ENCODE data around the gene ARFIP1.
"Not testable (repeated sequence)": the region's sequence is repeated elsewhere in the genome, so short reads cannot be mapped to it uniquely, and the experiment has no call there.

The ARFIP1 gene

DNA sequence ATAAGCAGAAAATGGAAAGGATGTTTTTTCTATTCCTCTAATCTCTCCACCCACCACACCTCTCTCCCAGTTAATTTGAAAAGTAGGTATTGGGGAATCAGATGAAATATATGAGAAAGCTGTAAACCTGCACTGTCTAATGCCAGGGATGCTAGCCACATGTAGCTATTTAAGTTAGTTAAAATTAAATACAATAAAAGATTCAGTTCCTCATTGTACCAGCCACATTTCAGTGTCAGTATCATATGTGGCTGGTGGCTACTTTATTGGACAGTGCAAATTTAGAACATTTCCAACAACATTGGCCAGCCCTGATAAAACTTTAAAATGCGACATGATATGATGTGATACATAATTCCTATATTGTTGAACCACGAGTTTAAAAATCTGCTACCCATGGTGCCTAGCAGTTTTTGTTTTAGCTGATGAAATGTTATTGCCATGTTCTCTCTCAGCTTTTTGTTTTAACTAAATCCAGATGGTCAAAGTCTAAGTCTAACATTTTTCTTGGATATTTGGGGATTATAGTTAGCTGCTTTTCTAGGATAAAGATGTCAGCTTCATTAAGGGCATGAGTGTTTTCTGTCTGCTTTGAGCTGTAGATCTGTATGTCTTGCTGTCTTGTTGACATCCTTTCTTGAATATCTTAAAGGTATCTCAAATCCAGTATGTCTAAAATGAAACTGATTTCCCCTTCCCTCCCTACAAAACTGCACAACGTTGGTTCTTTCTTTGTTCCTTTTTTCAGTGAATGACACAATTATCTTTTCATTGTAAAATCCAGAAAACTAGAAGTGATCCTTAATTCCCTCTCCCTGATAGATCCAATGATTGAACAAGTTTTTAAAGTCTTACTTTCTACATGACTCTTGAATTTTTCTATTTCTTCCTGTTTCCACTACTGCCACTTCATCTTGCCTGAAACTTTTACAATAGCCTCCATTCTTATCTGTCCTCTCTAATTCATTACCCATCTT lies 6.2 kb downstream of the ARFIP1 start:
- DNase-seq (ENCODE audit: low read depth in 4 of 4, low spot score in 1 of 4) = no peak

DNA sequence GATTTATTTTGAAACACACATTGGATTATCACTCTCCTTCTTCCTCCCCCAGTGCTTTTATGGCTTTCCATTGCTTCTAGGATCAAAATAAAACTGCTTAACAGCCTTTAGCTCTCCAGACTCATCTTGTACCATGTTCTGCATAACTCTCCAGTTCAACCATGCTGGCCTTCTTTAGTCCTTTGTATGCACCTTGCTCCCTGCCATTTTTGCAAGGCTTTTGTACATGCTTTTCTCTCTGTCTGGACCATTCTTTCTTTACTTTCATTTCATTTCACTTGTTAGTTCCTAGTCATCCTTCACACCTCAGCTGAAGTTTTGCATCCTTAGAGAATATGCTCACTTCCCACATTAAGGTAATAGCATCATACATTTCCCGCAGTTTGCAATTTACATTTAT lies 6.9 kb downstream of the ARFIP1 start:
- no peak for DNase-seq (ENCODE audit: low read depth in 4 of 4, low spot score in 1 of 4)

DNA sequence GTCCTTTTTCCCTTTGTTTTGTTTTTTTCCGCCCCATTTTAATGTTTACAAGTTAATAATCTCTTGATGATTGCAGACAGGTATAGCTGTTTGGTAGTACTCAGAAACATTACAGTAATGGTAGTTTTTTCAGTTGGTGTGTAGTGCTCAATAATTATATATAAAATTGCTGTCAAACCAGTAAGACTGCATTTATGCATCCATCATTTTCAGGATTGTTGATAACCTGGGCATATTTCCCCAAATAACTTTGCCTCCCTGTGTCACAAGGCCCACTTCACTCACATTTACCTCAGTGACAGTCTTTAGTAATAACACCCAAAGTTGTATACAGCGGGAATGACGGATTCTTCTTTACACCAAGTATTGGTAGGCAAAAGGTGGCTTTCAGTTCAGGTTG lies 16.1 kb downstream of the ARFIP1 start:
- no peak for DNase-seq (ENCODE audit: low read depth in 4 of 4, low spot score in 1 of 4)

DNA sequence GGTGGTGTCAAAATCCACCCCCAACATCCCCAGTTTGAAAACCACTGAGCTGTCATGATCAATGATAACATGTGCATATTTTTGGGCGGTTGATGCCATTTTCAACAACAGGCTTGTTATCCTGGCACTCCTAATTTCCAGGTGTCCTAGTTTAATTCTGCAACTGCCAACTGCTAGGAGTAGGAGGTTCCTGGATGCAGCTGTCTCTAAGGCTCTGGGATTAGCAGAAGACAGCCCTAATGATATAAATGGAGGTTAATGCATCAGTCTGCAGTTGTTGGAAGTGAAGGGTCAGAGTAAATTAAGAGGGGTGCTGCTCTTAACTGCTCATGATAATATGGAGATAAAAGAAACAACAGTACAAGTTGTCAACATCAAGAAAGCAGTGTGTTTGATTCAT lies 23.8 kb downstream of the ARFIP1 start:
- no peak for DNase-seq (ENCODE audit: low read depth in 4 of 4, low spot score in 1 of 4)

DNA sequence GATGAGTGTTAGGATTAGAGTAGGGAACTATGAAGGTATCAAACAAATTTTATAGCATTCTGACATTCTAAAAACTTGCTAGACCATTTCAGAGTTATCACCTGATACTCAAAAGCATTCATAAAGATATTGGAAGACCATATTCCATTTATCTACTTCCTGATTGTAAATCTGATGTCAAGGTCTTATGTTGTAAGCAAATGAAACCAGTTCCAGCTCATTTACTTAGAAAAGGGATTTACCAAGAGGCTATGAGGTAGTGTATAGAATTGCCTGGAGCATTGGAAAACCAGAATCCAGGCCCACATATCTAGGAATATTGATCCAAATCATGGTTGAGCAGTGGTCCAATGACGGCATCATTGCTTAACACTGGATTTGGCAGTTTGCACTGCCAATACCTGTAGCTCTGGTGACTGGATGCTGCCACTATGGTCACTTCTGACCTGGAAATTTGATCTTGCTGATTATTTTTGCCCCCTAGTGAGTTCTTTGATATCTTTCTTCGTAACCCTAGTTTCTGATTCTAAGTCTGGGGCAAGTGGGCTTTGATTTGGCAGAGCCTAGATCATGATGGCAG lies 25.4 kb downstream of the ARFIP1 start:
- DNase-seq (ENCODE audit: low read depth in 4 of 4, low spot score in 1 of 4) = no peak

DNA sequence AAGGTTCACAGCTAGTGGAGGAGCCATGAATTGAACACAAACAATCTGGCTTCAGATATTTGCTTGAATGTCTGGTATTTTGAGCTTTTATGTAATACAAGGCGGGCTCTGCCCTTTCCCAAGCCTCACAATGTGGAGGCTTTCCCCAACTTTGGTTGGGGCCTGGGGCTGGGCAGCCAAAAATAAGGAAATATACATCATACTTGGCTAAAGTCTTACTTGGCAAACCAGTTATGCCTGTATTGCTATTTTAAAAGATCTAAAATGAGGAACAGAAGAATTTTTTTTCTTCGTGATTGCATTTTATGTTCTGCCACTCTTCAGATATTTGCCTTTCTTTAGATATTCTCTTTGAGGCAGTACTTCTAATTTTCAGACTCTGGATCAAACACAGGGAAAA lies 26.1 kb downstream of the ARFIP1 start:
- DNase-seq (ENCODE audit: low read depth in 4 of 4, low spot score in 1 of 4) = no peak

DNA sequence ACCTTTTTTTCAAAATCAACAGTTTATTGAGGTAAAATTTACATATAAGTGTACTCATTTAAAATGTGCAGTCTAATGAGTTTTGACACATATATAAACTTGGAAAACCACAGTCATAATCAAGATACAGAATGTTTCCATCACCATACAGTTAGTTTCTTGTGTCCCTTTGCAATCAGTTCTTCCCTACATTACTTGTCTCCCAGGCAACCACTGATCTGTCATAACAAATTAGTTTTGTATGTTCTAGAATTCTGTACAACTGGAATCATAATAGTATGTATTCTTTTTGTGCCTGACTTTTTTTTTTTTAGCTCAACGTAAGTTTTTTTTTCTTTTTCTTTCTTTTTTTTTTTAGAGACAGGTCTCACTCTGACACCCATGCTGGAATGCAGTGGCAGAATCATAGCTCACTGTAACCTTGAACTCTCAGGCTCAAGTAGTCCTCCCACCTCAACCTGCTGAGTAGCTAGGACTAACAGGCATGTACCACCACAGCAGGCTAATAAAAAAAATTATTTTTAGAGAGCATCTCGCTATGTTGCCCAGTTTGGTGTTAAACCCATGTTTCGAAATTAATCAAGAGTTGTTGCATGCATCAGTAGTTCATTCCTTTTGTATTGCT lies 26.9 kb downstream of the ARFIP1 start:
- DNase-seq (ENCODE audit: low read depth in 4 of 4, low spot score in 1 of 4) = no peak

DNA sequence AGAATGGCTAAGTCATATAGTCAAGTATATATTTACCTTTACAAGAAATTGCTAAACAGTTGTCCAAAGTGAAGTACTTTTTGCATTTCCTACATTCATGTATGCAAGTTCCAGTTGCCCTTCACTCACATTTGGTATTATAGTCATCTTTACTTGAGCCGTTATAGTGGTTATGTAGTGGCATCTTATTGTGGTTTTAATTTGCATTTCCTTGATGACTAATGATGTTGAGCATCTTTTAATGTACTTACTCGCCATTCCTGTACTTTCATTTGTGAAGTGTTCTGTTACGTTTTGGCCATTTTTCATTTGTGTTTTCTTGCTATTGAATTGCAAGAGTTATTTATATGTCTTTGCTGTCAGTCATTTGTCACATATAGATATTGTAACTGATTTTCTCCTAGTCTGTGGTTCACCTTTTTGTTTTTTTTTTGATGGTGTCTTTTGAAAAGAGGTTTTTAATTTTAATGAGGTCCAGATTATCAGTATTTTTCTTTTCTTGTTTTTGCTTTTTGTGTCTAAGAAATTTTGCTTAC lies 27.6 kb downstream of the ARFIP1 start:
- no peak for DNase-seq (ENCODE audit: low read depth in 4 of 4, low spot score in 1 of 4)

DNA sequence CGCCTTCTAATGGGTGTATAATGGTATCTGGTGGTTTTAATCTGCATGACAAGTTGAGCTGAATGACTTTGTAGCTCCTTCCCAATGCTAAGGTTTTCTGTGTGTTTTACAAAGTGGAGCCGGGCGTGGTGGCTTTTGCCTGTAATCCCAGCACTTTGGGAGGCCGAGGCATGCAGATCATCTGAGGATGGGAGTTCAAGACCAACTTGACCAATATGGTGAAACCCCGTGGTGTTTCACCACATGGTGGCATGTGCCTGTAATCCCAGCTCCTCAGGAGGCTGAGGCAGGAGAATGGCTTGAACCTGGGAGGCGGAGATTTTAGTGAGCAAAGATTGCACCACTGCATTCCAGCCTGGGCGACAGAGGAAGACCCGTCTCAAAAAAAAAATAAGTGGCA lies 28.9 kb downstream of the ARFIP1 start:
- DNase-seq (ENCODE audit: low read depth in 4 of 4, low spot score in 1 of 4) = no peak

DNA sequence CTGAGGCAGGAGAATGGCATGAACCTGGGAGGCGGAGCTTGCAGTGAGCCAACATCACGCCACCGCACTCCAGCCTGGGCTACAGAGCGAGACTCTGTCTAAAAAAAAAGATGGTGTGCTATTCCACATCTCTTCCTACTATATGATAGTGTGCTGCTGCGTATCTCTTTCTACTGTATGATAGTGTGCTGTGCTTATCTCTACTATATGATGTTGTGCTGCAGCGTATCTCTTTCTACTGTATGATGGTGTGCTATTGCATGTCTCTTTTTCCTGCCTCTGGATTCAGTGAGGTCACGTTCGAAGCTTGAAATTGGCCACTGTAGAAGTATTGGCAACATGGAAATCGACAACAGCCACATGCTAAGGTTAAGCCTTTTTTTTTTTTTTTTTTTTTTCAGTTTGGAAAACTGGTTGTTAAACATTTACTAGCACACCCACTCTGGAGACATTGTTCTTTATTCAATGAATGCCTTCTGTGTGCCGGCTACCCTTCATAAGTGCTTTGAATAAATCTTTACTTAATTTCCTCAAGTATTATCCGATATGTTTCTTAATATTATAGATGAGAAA lies 31.0 kb downstream of the ARFIP1 start:
- DNase-seq (ENCODE audit: low read depth in 4 of 4, low spot score in 1 of 4) = no peak

DNA sequence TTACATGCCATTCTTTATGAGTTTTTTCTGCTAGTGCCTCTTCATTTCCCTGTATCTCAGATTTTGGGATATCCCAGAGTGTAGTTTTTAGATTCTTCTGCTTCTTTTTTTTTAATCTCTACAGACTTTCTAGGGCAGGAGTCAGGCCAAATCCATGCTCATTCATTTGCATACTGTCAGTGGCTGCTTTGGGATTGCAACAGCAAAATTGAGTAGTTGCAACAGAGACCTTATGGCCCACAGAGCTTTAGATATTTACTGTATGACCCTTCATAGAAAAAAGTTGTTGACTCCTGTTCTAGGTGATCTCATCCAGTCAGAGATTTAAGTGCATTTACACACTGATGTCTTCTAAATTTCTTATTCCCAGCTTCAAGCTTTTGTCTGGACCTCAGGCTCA lies 35.3 kb downstream of the ARFIP1 start:
- DNase-seq (ENCODE audit: low read depth in 4 of 4, low spot score in 1 of 4) = no peak

DNA sequence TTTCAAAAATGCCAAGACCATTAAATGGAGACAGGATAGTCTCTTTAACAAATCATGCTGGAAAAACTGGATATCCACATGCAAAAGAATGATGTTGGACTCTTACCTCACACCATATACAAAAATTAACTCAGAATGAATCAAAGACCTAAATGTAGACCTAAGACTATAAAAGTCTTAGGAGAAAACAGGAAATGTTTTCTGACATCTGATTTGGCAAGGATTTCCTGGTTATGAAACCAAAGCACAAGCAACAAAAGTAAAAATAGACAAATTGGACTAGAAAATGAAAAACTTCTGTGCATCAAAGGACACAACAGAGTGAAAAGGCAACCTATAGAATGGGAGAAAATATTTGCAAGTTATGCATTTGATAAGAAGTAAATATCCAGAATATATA lies 37.6 kb downstream of the ARFIP1 start:
- DNase-seq (ENCODE audit: low read depth in 4 of 4, low spot score in 1 of 4) = no peak

DNA sequence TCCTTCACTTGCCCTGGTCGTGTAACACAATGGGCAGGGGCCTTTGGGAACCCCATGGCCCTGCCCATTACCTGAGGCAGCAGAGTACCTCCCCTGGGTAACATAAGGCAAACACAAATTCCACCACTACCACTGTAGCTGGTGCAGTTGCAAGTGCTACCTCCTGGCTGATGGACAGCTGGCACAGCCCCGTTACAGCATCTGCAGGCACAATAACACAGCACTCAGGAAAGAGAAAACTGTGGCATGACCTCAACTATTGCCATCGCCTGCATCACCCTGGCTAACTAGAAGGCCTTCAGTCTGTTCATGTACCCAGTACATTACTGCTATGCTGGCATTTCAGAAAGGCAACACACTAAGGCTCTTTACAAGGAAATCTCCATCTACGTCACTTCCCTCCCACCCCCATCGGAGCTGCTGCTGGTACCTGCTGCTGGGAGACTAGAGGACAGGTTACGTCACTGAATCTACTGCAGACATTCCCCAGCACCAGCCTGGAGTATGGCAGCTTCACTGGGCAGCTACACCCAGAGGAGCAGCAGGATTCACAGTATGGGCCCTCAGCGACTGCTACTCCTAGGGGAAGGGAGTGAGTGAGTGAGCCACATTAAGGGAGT lies 39.4 kb downstream of the ARFIP1 start:
- no peak for DNase-seq (ENCODE audit: low read depth in 4 of 4, low spot score in 1 of 4)

DNA sequence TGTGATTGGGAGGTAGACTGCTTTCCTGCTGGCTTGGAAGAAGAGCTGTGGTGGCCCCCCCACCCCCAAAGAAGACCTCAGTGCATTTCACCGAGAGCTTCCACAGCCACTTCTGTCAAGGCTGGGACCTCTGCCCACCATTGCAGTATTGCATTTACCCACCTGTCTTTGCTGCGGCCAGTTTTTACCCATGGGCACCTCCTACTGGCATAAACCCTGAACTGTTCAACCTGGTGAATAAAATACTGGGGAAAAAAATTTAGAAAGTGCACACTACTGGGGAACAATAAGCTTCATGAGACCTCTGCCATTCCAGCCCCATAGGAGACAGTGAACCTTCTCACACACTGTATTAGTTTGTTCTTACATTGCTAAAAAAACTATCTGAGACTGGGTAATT lies 40.3 kb downstream of the ARFIP1 start:
- DNase-seq (ENCODE audit: low read depth in 4 of 4, low spot score in 1 of 4) = no peak

DNA sequence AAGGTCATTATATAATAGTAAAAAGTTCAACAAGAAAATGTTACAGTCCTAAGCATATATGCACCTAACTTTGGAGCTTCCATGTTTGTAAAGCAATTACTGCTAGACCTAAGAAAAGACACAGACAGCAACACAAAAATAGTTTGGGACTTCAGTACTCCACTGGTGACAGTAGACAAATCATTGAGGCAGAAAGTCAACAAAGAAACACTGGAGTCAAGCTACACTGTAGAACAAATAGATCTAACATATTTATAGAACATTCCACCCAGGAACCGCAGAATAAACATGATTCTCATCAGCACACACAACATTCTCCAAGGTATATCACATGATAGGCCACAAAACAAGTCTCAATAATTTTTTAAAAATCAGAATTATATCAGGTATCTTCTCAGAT lies 42.6 kb downstream of the ARFIP1 start:
- DNase-seq (ENCODE audit: low read depth in 4 of 4, low spot score in 1 of 4) = no peak

DNA sequence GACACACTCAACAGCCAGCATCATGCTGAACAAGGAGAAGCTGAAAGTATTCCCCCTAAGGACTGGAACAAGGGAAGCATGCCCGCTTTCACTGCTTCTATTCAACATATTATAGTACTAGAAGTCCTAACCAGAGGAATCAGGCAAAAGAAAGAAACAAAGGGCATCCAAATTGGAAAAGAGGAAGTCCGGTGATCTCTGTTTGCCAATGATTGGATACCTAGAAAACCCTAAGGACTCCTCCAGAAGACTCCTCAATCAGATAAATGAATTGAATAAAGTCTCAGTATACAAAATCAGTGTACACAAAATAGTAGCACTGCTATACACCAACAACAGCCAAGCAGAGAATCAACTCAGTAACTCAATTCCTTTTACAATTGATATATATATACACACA lies 44.8 kb downstream of the ARFIP1 start:
- DNase-seq (ENCODE audit: low read depth in 4 of 4, low spot score in 1 of 4) = no peak

DNA sequence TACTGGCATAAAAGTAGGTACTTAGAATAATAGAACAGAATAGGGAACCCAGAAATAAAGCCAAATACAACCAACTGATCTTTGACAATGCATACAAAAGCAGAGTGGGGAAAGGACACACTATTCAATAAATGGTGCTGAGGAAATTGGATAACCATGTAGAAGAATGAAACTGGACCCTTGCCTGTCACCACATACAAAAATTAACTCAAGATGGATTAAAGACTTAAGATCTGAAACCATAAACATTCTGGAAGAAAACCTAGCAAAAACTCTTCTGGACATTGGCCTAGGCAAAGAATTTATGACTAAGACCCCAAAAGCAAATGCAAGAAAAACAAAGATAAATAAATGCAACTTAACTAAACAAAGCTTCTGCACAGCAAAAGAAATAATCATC lies 45.6 kb downstream of the ARFIP1 start:
- DNase-seq (ENCODE audit: low read depth in 4 of 4, low spot score in 1 of 4) = no peak

DNA sequence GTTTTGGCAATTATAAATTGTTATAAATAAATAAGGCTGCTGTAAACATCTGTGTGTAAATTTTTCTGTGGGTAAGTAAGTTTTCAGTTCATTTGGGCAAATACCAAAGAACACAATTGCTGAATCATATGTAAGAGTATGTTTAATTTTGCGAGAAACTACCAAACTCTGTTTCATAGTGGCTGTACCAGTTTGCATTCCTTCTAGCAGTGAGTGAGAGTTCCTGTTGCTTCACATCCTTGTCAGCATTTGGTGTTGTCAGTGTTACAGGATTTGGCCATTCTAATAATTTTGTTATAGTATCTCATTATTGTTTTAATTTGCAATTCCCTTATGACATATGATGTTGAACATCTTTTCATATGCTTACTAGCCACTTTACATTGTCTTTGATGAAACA lies 48.4 kb downstream of the ARFIP1 start:
- DNase-seq (ENCODE audit: low read depth in 4 of 4, low spot score in 1 of 4) = no peak

DNA sequence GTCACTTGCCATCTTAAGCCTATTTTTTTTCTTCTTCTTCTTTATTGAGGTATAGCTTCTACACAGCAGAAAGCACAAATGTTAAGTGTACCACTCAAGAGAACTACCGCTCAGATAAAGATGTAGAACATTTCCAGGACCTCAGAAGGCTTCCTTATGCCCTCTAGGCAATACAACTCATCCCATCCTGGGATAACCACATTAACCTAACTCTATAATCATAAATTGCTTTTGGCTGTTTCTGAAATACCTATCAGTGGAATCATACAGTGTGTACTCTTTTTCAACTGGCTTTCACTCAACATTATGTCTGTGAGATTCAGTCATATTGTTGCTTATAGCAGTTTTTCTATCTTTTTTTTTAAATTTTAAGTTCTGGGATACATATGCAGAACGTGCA lies 51.7 kb downstream of the ARFIP1 start:
- no peak for DNase-seq (ENCODE audit: low read depth in 4 of 4, low spot score in 1 of 4)

DNA sequence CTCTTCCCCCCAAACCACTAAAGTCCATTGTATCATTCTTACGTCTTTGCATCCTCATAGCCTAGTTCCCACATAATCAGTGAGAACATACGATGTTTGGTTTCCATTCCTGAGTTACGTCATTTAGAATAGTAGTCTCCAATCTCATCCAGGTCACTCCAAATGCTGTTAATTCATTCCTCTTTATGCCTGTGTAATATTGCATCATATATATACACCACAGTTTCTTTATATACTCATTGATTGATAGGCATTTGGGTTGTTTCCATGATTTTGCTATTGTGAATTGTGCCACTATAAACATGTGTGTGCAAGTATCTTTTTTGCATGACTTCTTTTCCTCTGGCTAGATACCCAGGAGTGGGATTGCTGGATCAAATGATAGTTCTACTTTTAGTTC lies 57.2 kb downstream of the ARFIP1 start:
- DNase-seq (ENCODE audit: low read depth in 4 of 4, low spot score in 1 of 4) = no peak

DNA sequence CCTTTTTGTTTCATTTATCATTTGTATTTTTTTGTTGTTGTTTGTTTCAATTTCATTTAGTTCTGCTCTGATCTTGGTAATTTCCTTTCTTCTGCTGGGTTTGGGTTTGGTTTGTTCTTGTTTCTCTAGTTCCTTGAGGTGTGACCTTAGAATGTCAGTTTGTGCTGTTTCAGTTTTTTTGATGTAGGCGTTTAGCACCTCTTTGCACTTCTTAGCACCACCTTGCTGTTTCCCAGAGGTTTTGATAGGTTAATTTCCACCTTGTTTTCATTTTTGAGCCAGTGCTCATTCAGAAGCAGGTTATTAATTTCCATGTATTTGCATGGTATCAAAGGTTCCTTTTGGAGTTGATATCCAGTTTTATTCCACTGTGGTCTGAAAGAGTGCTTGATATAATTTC lies 60.0 kb downstream of the ARFIP1 start:
- not testable (repeated sequence) for DNase-seq (ENCODE audit: low read depth in 4 of 4, low spot score in 1 of 4)

Data from stimulated activated CD4-positive, alpha-beta T cell treated with anti-CD3 and anti-CD28 coated beads, Interleukin-1b, Interleukin-23, amount 100 ng/mL, for 24 hours (primary cell).